Colonic mucosa (tissue), 4 donors: ENCODE results near the gene SEZ6L. TPM values are rescaled to one million over a fixed set of nuclear protein-coding genes. Genes with fewer than 3 reads are reported as not detected.

Source experiments
- DNase-seq: peaks from one replicate; pipeline ENCODE4 v3.0.0-alpha.2; 2020
- H3K27ac ChIP-seq: fragments of 200-600 bp; one replicate; pipeline ENCODE4 v1.8.0; 2021
- H3K27me3 ChIP-seq: fragments of 200-600 bp; one replicate; pipeline ENCODE4 v1.8.0; 2021
- H3K36me3 ChIP-seq: fragments of 200-600 bp; one replicate; pipeline ENCODE4 v1.8.0; 2021
- H3K4me1 ChIP-seq: fragments of 200-600 bp; one replicate; pipeline ENCODE4 v1.8.0; 2021; ENCODE audit warnings: mild to moderate bottlenecking
- H3K4me3 ChIP-seq: fragments of 200-600 bp; one replicate; pipeline ENCODE4 v1.8.0; 2021
- H3K9ac ChIP-seq, 2 donors: one replicate each; pipeline ENCODE4 v1.7.0; 2013; ENCODE audit warnings: control low read depth in 2 of 2, low read depth in 2 of 2, low read length in 2 of 2
- H3K9me3 ChIP-seq: fragments of 200-600 bp; one replicate; pipeline ENCODE4 v1.8.0; 2021
- CTCF ChIP-seq: fragments of 200-600 bp; IDR thresholded peaks from one replicate; pipeline ENCODE4 v1.8.0; 2022; ENCODE audit warnings: antibody characterized with exemption, mild to moderate bottlenecking
- intact Hi-C: fragments of 100-400 bp; cut with DNase I; formaldehyde crosslinking; loops from one replicate; pipeline ENCODE4 v1.14.1; 2022
- total RNA-seq, 2 donors: library from RNA; stranded (reverse); fragmentation: NEBNext Ultra II Directional in 1 of 2; extraction: Animal tissue kit (Norgen Biotek cat#: 25700) in 1 of 2; gene quantifications; one replicate each; pipeline ENCODE4 v1.2.1, GENCODE V29; 2021
- donor health status: healthy.
- donor health status: DM: no; HTN: no; CAD: no.
- donor health status: DM: no; HTN: no; CAD: no.

Gene SEZ6L
- total RNA-seq, 2 donors from 2014 or later = 0.32 TPM; not detected in 1

GRCh38 chr22:26127556-26127955, 41.7 kb upstream of the SEZ6L start:
- Histone ChIP-seq H3K9me3 (no peaks in the 10 kb centered on the region), H3K27ac (no peak overlapping the region), H3K36me3 (no peaks in the 10 kb centered on the region), H3K4me3 (no peak overlapping the region), H3K27me3 (no peaks in the 10 kb centered on the region), H3K9ac (no peak overlapping the region), H3K4me1 (no peaks in the 10 kb centered on the region)
- intact Hi-C loops = no loop called here
- DNase-seq = no peak
- TF ChIP-seq CTCF = no peak

DNA sequence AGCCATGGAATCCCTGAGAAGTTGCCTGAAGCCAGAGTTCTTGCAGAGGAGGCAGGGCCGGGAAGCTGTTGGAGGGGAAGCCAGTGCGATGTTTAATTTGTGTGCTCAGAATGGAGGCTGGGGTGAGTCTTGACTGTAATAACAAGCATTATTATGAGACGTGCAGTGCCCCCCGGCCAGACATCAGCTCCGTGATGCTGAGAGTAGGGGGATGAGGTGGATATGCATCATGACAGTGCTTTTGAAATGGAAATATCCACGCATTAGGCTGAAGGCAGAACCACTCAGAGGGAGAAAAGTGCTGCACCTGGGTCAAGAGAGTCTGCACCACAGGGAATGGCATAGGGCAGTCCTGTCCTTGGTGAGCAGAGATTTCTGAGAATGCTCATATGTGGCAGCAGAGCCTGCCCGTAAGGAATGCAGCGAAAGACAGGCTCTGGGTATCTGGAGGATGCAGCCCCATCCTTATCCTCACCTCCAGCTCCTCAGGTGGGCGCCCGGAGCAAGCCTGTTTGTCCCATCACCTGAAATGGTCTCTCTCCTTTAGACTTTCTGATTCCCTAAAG, 37.6 kb upstream of the SEZ6L start:
- Histone ChIP-seq H3K36me3 (no peaks in the 10 kb centered on the region), H3K9ac (no peak overlapping the region), H3K27ac (no peak overlapping the region), H3K27me3 (no peaks in the 10 kb centered on the region), H3K4me3 (no peak overlapping the region), H3K9me3 (no peaks in the 10 kb centered on the region), H3K4me1 (no peaks in the 10 kb centered on the region)
- DNase-seq = no peak
- intact Hi-C loops = no loop called here
- TF ChIP-seq CTCF = no peak

DNA sequence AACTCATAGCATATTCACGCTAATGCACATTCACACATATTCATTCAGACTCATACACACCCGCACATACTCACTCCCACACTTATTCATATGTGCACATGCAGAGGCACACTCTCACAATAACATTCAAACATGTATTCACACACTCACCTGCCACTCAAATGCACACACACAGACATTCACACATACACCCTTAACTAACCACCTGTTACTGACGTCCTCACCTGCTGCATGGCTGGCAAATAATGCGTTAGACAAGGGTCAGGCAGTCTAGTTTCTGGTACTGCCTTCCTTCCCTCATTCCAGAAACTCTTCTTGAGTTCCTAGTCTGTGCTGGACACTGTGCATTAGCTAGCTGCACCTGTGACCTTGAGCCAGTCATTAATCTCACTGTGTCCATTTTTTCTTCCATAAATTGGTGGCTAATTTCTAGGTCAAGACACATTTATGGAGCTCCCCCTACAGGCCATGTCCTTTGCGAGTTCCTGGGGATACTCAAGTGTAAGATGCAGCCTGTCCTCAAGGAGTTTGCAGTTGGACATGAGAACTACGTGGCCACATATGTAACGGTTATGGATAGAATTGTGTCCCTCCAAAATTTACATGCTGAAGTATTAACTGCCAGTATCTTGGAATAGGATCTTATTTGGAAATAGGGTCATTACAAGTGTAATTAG, 34.5 kb upstream of the SEZ6L start:
- Histone ChIP-seq H3K27me3 (no peaks in the 10 kb centered on the region), H3K4me1 (no peaks in the 10 kb centered on the region), H3K9ac (no peak overlapping the region), H3K9me3 (no peaks in the 10 kb centered on the region), H3K27ac (no peak overlapping the region), H3K4me3 (no peak overlapping the region), H3K36me3 (no peaks in the 10 kb centered on the region)
- no peak for TF ChIP-seq CTCF
- intact Hi-C loops = no loop called here
- no peak for DNase-seq

GRCh38 chr22:26135806-26136205, 33.5 kb upstream of the SEZ6L start:
- Histone ChIP-seq H3K9me3 (no peaks in the 10 kb centered on the region), H3K27me3 (no peaks in the 10 kb centered on the region), H3K4me1 (no peaks in the 10 kb centered on the region), H3K9ac (no peak overlapping the region), H3K36me3 (no peaks in the 10 kb centered on the region), H3K4me3 (no peak overlapping the region), H3K27ac (no peak overlapping the region)
- intact Hi-C loops = no loop called here
- no peak for DNase-seq
- TF ChIP-seq CTCF = no peak

- TF ChIP-seq CTCF = no peak
- no peaks in the 10 kb centered on the region for H3K27me3 ChIP-seq
- no peak overlapping the region for H3K4me3 ChIP-seq
- H3K36me3 ChIP-seq = no peaks in the 10 kb centered on the region
- H3K9me3 ChIP-seq = no peaks in the 10 kb centered on the region
- H3K27ac ChIP-seq = no peak overlapping the region
- no peaks in the 10 kb centered on the region for H3K4me1 ChIP-seq
- no peak for DNase-seq
- no peak overlapping the region for H3K9ac ChIP-seq
- intact Hi-C loops = no loop called here
Observed at GRCh38 chr22:26139310-26139709, 30.0 kb upstream of the SEZ6L start.
